Panc1 (cell line): ENCODE results near the gene SGPP2. TPM values are rescaled to one million over a fixed set of nuclear protein-coding genes. Genes with fewer than 3 reads are reported as not detected.

ENCODE experiments used
- ATAC-seq: fragments of 200-7000 bp; cut with Tn5 transposase; 2 replicates; pipeline ENCODE4 v1.9.1; 2020; ENCODE audit warnings: mild to moderate bottlenecking, moderate library complexity
- BruUV-seq: library from RNA; stranded (reverse); fragments of 400-500 nt; replicated peaks from 2 replicates; lab custom pipeline; 2021; lab: Mats Ljungman, UMichigan
- CTCF ChIA-PET: fragments of 300-600 bp; sonication (Branson Sonifier 250); formaldehyde crosslinking; loops from one replicate; lab custom pipeline; 2022; ENCODE audit warnings: antibody characterized with exemption; lab: Charles Lee
- POLR2A ChIA-PET: fragments of 300-600 bp; sonication (Branson Sonifier 250); formaldehyde crosslinking; loops from one replicate; lab custom pipeline; 2022; ENCODE audit warnings: antibody characterized with exemption; lab: Charles Lee
- DNase-seq: peaks from one replicate; pipeline ENCODE4 v3.0.0-alpha.2; 2010; ENCODE audit warnings: low read depth, low spot score
- H3K27ac ChIP-seq: 2 replicates; pipeline ENCODE4 v1.5.1; 2011; ENCODE audit warnings: mild to moderate bottlenecking, low read length, inconsistent platforms
- H3K27me3 ChIP-seq: fragments of 200-500 bp; sonication (Bioruptor generic); 2 replicates; pipeline ENCODE4 v1.6.0; 2014; ENCODE audit warnings: low read length, inconsistent platforms; ENCODE audit not compliant: control insufficient read depth, insufficient read depth
- H3K36me3 ChIP-seq: fragments of 200-500 bp; sonication (Bioruptor generic); 2 replicates; pipeline ENCODE4 v1.5.1; 2014; ENCODE audit warnings: inconsistent platforms, mild to moderate bottlenecking, low read length, moderate library complexity; ENCODE audit not compliant: control insufficient read depth, insufficient read depth
- H3K4me1 ChIP-seq: 2 replicates; pipeline ENCODE4 v1.5.1; 2011; ENCODE audit warnings: inconsistent platforms, mild to moderate bottlenecking, low read length, moderate library complexity; ENCODE audit not compliant: control insufficient read depth, insufficient read depth
- H3K4me3 ChIP-seq, 2 experiments: 2 replicates each; pipeline ENCODE4 v1.5.1; 2011 to 2012; ENCODE audit warnings: low read depth in 2 of 2, low read length in 2 of 2, mild to moderate bottlenecking in 2 of 2, inconsistent platforms in 1 of 2, moderate library complexity in 1 of 2
- H3K9me3 ChIP-seq: fragments of 200-500 bp; sonication (Bioruptor generic); 2 replicates; pipeline ENCODE4 v1.5.1; 2014; ENCODE audit warnings: low read depth, mild to moderate bottlenecking, inconsistent platforms, low read length, moderate library complexity; ENCODE audit not compliant: control insufficient read depth, insufficient read depth
- CTCF ChIP-seq: fragments of 450-650 bp; IDR thresholded peaks from 2 replicates; pipeline ENCODE4 v1.5.1; 2017; ENCODE audit warnings: mild to moderate bottlenecking
- POLR2AphosphoS5 ChIP-seq: IDR thresholded peaks from 2 replicates; pipeline ENCODE4 v1.6.1; 2012; ENCODE audit warnings: mild to moderate bottlenecking, low read depth, low read length, moderate library complexity
- REST ChIP-seq, 2 experiments: IDR thresholded peaks; 2 replicates each; pipeline ENCODE4 v1.6.1; 2011 to 2012; ENCODE audit warnings: low read depth in 2 of 2, control low read depth in 1 of 2, low read length in 1 of 2, mild to moderate bottlenecking in 1 of 2, moderate library complexity in 1 of 2; ENCODE audit not compliant: insufficient read depth in 1 of 2
- SIN3A ChIP-seq: IDR thresholded peaks from 2 replicates; pipeline ENCODE4 v1.6.1; 2012; ENCODE audit warnings: low read depth, mild to moderate bottlenecking, low read length, moderate library complexity, borderline replicate concordance; ENCODE audit not compliant: insufficient read depth
- TCF7L2 ChIP-seq: IDR thresholded peaks from 2 replicates; pipeline ENCODE4 v1.6.1; 2011; ENCODE audit warnings: mild to moderate bottlenecking, low read depth, low read length, inconsistent platforms
- in situ Hi-C: cut with HindIII; loops from 2 replicates; pipeline ENCODE4 v1.10.0; 2016; ENCODE audit warnings: low sequenced_read_pairs, low pct_unique_long_range_greater_than_20kb
- intact Hi-C: fragments of 100-400 bp; cut with micrococcal nuclease; formaldehyde crosslinking; loops from one replicate; pipeline ENCODE4 v1.10.0; 2022; ENCODE audit not compliant: unreplicated experiment
- total RNA-seq: library from RNA; stranded (reverse); gene quantifications from one replicate; pipeline ENCODE4 v1.2.1, GENCODE V29; 2021; ENCODE audit not compliant: unreplicated experiment

The SGPP2 gene
- total RNA-seq, 1 experiment from 2014 or later = 0.05 TPM

- ATAC-seq (no peak), DNase-seq (no peak)
- CTCF ChIA-PET = no interaction called here
- H3K4me1 ChIP-seq = no peaks in the 10 kb centered on the region; the same call in 1 of the 2 replicates
- H3K27ac ChIP-seq = no peak overlapping the region
- H3K36me3 ChIP-seq = no peaks in the 10 kb centered on the region
- H3K4me3 ChIP-seq = no peak overlapping the region
- BruUV-seq = no TSS peak
- intact Hi-C loops (no loop called here), in situ Hi-C loops (no loop called here)
- H3K27me3 ChIP-seq = peaks cover 5% of the 10 kb centered on the region; the same call in 1 of the 2 replicates
- H3K9me3 ChIP-seq = no peaks in the 10 kb centered on the region
- POLR2A ChIA-PET = no interaction called here
- TF ChIP-seq SIN3A (no peak), CTCF (no peak), TCF7L2 (no peak), REST (IDR thresholded peaks at IDR 0.05; ENCODE audit: insufficient read depth in 1 of 2, low read depth in 2 of 2, low read length in 1 of 2) (no peak), POLR2AphosphoS5 (no peak)
Observed at GRCh38 chr2:222430071-222430470, 5.7 kb downstream of the SGPP2 start.

GRCh38 chr2:222430681-222431080, 6.3 kb downstream of the SGPP2 start:
- no TSS peak for BruUV-seq
- Histone ChIP-seq H3K27me3 (no peaks in the 10 kb centered on the region; the same call in 1 of the 2 replicates), H3K9me3 (no peaks in the 10 kb centered on the region), H3K4me3 (no peak overlapping the region), H3K4me1 (no peaks in the 10 kb centered on the region), H3K27ac (no peak overlapping the region), H3K36me3 (no peaks in the 10 kb centered on the region)
- TF ChIP-seq REST (IDR thresholded peaks at IDR 0.05; ENCODE audit: insufficient read depth in 1 of 2, low read depth in 2 of 2, low read length in 1 of 2) (no peak), TCF7L2 (no peak), POLR2AphosphoS5 (no peak), CTCF (no peak), SIN3A (no peak)
- ChIA-PET CTCF (no interaction called here), POLR2A (no interaction called here)
- DNase-seq (no peak), ATAC-seq (no peak)
- in situ Hi-C loops = no loop called here
- intact Hi-C loops = no loop called here
